ENCODE measurements around the gene HOXB3.

The HOXB3 gene

GRCh38 chr17:48499735-48500434 lies 90.2 kb downstream of the HOXB3 start:
- no peak overlapping the region for H3K4me3 ChIP-seq (ENCODE audit: low read length)
- DNase-seq (ENCODE audit: low read depth), result no peak
- TF ChIP-seq, protein P1, sequence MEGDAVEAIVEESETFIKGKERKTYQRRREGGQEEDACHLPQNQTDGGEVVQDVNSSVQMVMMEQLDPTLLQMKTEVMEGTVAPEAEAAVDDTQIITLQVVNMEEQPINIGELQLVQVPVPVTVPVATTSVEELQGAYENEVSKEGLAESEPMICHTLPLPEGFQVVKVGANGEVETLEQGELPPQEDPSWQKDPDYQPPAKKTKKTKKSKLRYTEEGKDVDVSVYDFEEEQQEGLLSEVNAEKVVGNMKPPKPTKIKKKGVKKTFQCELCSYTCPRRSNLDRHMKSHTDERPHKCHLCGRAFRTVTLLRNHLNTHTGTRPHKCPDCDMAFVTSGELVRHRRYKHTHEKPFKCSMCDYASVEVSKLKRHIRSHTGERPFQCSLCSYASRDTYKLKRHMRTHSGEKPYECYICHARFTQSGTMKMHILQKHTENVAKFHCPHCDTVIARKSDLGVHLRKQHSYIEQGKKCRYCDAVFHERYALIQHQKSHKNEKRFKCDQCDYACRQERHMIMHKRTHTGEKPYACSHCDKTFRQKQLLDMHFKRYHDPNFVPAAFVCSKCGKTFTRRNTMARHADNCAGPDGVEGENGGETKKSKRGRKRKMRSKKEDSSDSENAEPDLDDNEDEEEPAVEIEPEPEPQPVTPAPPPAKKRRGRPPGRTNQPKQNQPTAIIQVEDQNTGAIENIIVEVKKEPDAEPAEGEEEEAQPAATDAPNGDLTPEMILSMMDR (conservative IDR thresholded peaks at IDR 0.05; ENCODE audit: low read depth, low read length), result no peak

- H3K4me3 ChIP-seq (ENCODE audit: low read length), result no peak overlapping the region
- no peak for DNase-seq (ENCODE audit: low read depth)
- TF ChIP-seq, protein P1 (conservative IDR thresholded peaks at IDR 0.05; ENCODE audit: low read depth, low read length), result no peak
Observed at GRCh38 chr17:48499248-48499647, 90.8 kb downstream of the HOXB3 start.
